ENCODE data around the gene QSER1. TPM values are rescaled to one million over a fixed set of nuclear protein-coding genes. Genes with fewer than 3 reads are reported as not detected.
"Not testable (repeated sequence)": the region's sequence is repeated elsewhere in the genome, so short reads cannot be mapped to it uniquely, and the experiment has no call there.

The QSER1 gene
- total RNA-seq, 2 donors from 2014 or later = 10.0 to 18.4 TPM

GRCh38 chr11:32885556-32885955 is 7.1 kb upstream of the QSER1 start:
- DNase-seq (ENCODE audit: low spot score in 2 of 2) (no peak), ATAC-seq (no peak)
- no peak overlapping the region for H3K27ac Mint-ChIP-seq
- H3K9me3 Mint-ChIP-seq = peaks cover 0 to 5% of the 10 kb centered on the region in 2 donors
- no peaks in the 10 kb centered on the region for H3K36me3 Mint-ChIP-seq

- ATAC-seq = no peak
- no peak for DNase-seq (ENCODE audit: low spot score in 2 of 2)
Observed at GRCh38 chr11:32886180-32886579, 6.4 kb upstream of the QSER1 start.

GRCh38 chr11:32887707-32888383 is 4.8 kb upstream of the QSER1 start:
- not testable (repeated sequence) for H3K27ac Mint-ChIP-seq; H3K36me3 Mint-ChIP-seq; ATAC-seq; H3K9me3 Mint-ChIP-seq; DNase-seq (ENCODE audit: low spot score in 2 of 2)

More at GRCh38 chr11:32886180-32886579, 6.4 kb upstream of the QSER1 start:
- no peak overlapping the region for H3K27ac Mint-ChIP-seq
- H3K36me3 Mint-ChIP-seq = no peaks in the 10 kb centered on the region
- H3K9me3 Mint-ChIP-seq = peaks cover 0 to 5% of the 10 kb centered on the region in 2 donors

GRCh38 chr11:32888384-32888710 is 4.3 kb upstream of the QSER1 start:
- not testable (repeated sequence) for H3K9me3 Mint-ChIP-seq; H3K36me3 Mint-ChIP-seq; H3K27ac Mint-ChIP-seq; DNase-seq (ENCODE audit: low spot score in 2 of 2); ATAC-seq

GRCh38 chr11:32888805-32889204 is 3.8 kb upstream of the QSER1 start:
- DNase-seq (ENCODE audit: low spot score in 2 of 2) = no peak
- ATAC-seq = no peak
- H3K27ac Mint-ChIP-seq = no peak overlapping the region
- H3K36me3 Mint-ChIP-seq = no peaks in the 10 kb centered on the region
- peaks cover 0 to 5% of the 10 kb centered on the region in 2 donors for H3K9me3 Mint-ChIP-seq

- Mint-ChIP-seq H3K27ac (peak overlapping the region in 1 of 2 donors; percentile 86), H3K9me3 (peaks cover 0 to 5% of the 10 kb centered on the region in 2 donors)
- no peak for DNase-seq (ENCODE audit: low spot score in 2 of 2)
Observed at GRCh38 chr11:32890843-32891656, 1.6 kb upstream of the QSER1 start.

GRCh38 chr11:32891657-32892354 is 805 bp upstream of the QSER1 start:
- peak in 1 of 2 donors; percentile 16 for ATAC-seq
- Mint-ChIP-seq H3K9me3 (peaks cover 0 to 5% of the 10 kb centered on the region in 2 donors), H3K36me3 (peaks cover 0 to 5% of the 10 kb centered on the region in 2 donors)

More at GRCh38 chr11:32890843-32891656, 1.6 kb upstream of the QSER1 start:
- peaks cover 0 to 5% of the 10 kb centered on the region in 2 donors for H3K36me3 Mint-ChIP-seq
- no peak for ATAC-seq

GRCh38 chr11:32893093-32893342 is 407 bp downstream of the QSER1 start:
- ATAC-seq (no peak), DNase-seq (ENCODE audit: low spot score in 2 of 2) (no peak)
- peaks cover 0 to 5% of the 10 kb centered on the region in 2 donors for H3K9me3 Mint-ChIP-seq
- H3K27ac Mint-ChIP-seq = peak overlapping the region in 1 of 2 donors; percentile 96
- H3K36me3 Mint-ChIP-seq = peaks cover 0 to 5% of the 10 kb centered on the region in 2 donors

More at GRCh38 chr11:32891657-32892354, 805 bp upstream of the QSER1 start:
- H3K27ac Mint-ChIP-seq = peak overlapping the region; percentile 86 to 94
- DNase-seq (ENCODE audit: low spot score in 2 of 2) = no peak

- H3K27ac Mint-ChIP-seq = peak overlapping the region; percentile 96 to 99
- DNase-seq (ENCODE audit: low spot score in 2 of 2) (peak; percentile 61 to 63), ATAC-seq (peak; percentile 42 to 53)
- H3K36me3 Mint-ChIP-seq = peaks cover 0 to 5% of the 10 kb centered on the region in 2 donors
- H3K9me3 Mint-ChIP-seq = peaks cover 0 to 4% of the 10 kb centered on the region in 2 donors
Observed at GRCh38 chr11:32893343-32894148, 935 bp downstream of the QSER1 start.

GRCh38 chr11:32894149-32894827 is 1.7 kb downstream of the QSER1 start:
- H3K9me3 Mint-ChIP-seq = no peaks in the 10 kb centered on the region
- peaks cover 0 to 5% of the 10 kb centered on the region in 2 donors for H3K36me3 Mint-ChIP-seq
- DNase-seq (ENCODE audit: low spot score in 2 of 2) (peak in 1 of 2 donors; percentile 36), ATAC-seq (peak; percentile 61 to 64)
- H3K27ac Mint-ChIP-seq = peak overlapping the region; percentile 96 to 99

GRCh38 chr11:32894921-32895320 is 2.3 kb downstream of the QSER1 start:
- no peaks in the 10 kb centered on the region for H3K9me3 Mint-ChIP-seq
- H3K27ac Mint-ChIP-seq = peak overlapping the region in 1 of 2 donors; percentile 96
- DNase-seq (ENCODE audit: low spot score in 2 of 2) (no peak), ATAC-seq (no peak)
- H3K36me3 Mint-ChIP-seq = peaks cover 0 to 5% of the 10 kb centered on the region in 2 donors

GRCh38 chr11:32895471-32895870 is 2.9 kb downstream of the QSER1 start:
- Mint-ChIP-seq H3K27ac (no peak overlapping the region), H3K9me3 (no peaks in the 10 kb centered on the region), H3K36me3 (peaks cover under 1 to 5% of the 10 kb centered on the region in 2 donors)
- no peak for ATAC-seq
- no peak for DNase-seq (ENCODE audit: low spot score in 2 of 2)

GRCh38 chr11:32897103-32897502 is 4.5 kb downstream of the QSER1 start:
- ATAC-seq (no peak), DNase-seq (ENCODE audit: low spot score in 2 of 2) (no peak)
- H3K36me3 Mint-ChIP-seq = peaks cover 10 to 11% of the 10 kb centered on the region in 2 donors
- H3K9me3 Mint-ChIP-seq = no peaks in the 10 kb centered on the region
- H3K27ac Mint-ChIP-seq = no peak overlapping the region

GRCh38 chr11:32899438-32899837 is 6.8 kb downstream of the QSER1 start:
- ATAC-seq = no peak
- Mint-ChIP-seq H3K9me3 (no peaks in the 10 kb centered on the region), H3K36me3 (peaks cover 5 to 11% of the 10 kb centered on the region in 2 donors), H3K27ac (no peak overlapping the region)
- no peak for DNase-seq (ENCODE audit: low spot score in 2 of 2)

- H3K27ac Mint-ChIP-seq = no peak overlapping the region
- H3K9me3 Mint-ChIP-seq = no peaks in the 10 kb centered on the region
- no peak for DNase-seq (ENCODE audit: low spot score in 2 of 2)
- no peak for ATAC-seq
- peaks cover 5 to 11% of the 10 kb centered on the region in 2 donors for H3K36me3 Mint-ChIP-seq
Observed at GRCh38 chr11:32902089-32902665, 9.6 kb downstream of the QSER1 start.
